HEK293 (cell line): ENCODE data around the gene EID2.
A peak's percentile ranks its signal among the peaks of the same experiment; 100 is the strongest.

Source experiments
- GLI4 ChIP-seq: fragments of 450-650 bp; formaldehyde crosslinking; IDR thresholded peaks from 2 replicates; pipeline ENCODE4 v1.5.1; 2016; ENCODE audit warnings: missing biosample characterization, missing genetic modification characterization
- HOXC10 ChIP-seq: sonication (generic); formaldehyde crosslinking; IDR thresholded peaks from 2 replicates; pipeline ENCODE4 v1.8.1; 2023; ENCODE audit warnings: mild to moderate bottlenecking, missing genetic modification reagents
- KLF16 ChIP-seq: fragments of 450-650 bp; formaldehyde crosslinking; IDR thresholded peaks from 2 replicates; pipeline ENCODE4 v1.5.1; 2017; ENCODE audit warnings: missing biosample characterization, missing genetic modification characterization
- OSR2 ChIP-seq: fragments of 450-650 bp; formaldehyde crosslinking; IDR thresholded peaks from 2 replicates; pipeline ENCODE4 v1.5.1; 2016; ENCODE audit warnings: missing biosample characterization, missing genetic modification characterization
- REPIN1 ChIP-seq: fragments of 450-650 bp; formaldehyde crosslinking; IDR thresholded peaks from 2 replicates; pipeline ENCODE4 v1.5.1; 2017; ENCODE audit warnings: missing biosample characterization, missing genetic modification characterization, low read depth
- SETDB1 ChIP-seq: IDR thresholded peaks from one replicate; pipeline ENCODE4 v1.6.1; 2017; ENCODE audit warnings: mild to moderate bottlenecking, low read length, moderate library complexity, mixed read lengths; ENCODE audit not compliant: insufficient read length
- ZEB2 ChIP-seq: fragments of 450-650 bp; formaldehyde crosslinking; IDR thresholded peaks from 2 replicates; pipeline ENCODE4 v1.5.1; 2016; ENCODE audit warnings: missing biosample characterization, missing genetic modification characterization
- ZFHX2 ChIP-seq: fragments of 450-650 bp; formaldehyde crosslinking; conservative IDR thresholded peaks from 2 replicates; pipeline ENCODE4 v1.5.1; 2016; ENCODE audit warnings: missing biosample characterization, missing genetic modification characterization
- ZFP3 ChIP-seq: fragments of 450-650 bp; formaldehyde crosslinking; IDR thresholded peaks from 2 replicates; pipeline ENCODE4 v1.5.1; 2016; ENCODE audit warnings: low read depth, missing biosample characterization, missing genetic modification characterization
- ZFP69B ChIP-seq: fragments of 450-650 bp; formaldehyde crosslinking; IDR thresholded peaks from 2 replicates; pipeline ENCODE4 v1.5.1; 2016; ENCODE audit warnings: missing biosample characterization, missing genetic modification characterization
- ZIC2 ChIP-seq: fragments of 450-650 bp; formaldehyde crosslinking; IDR thresholded peaks from 2 replicates; pipeline ENCODE4 v1.5.1; 2016; ENCODE audit warnings: missing biosample characterization, missing genetic modification characterization
- ZNF133 ChIP-seq: fragments of 450-650 bp; formaldehyde crosslinking; IDR thresholded peaks from 2 replicates; pipeline ENCODE4 v1.5.1; 2016; ENCODE audit warnings: missing biosample characterization, missing genetic modification characterization
- ZNF157 ChIP-seq: fragments of 450-650 bp; formaldehyde crosslinking; IDR thresholded peaks from 2 replicates; pipeline ENCODE4 v1.5.1; 2016; ENCODE audit warnings: missing biosample characterization, missing genetic modification characterization
- ZNF211 ChIP-seq: fragments of 450-650 bp; formaldehyde crosslinking; IDR thresholded peaks from 2 replicates; pipeline ENCODE4 v1.5.1; 2016; ENCODE audit warnings: low read depth, missing biosample characterization, missing genetic modification characterization
- ZNF223 ChIP-seq: fragments of 450-650 bp; formaldehyde crosslinking; IDR thresholded peaks from 2 replicates; pipeline ENCODE4 v1.5.1; 2016; ENCODE audit warnings: missing biosample characterization, missing genetic modification characterization
- ZNF350 ChIP-seq: fragments of 450-650 bp; formaldehyde crosslinking; IDR thresholded peaks from 2 replicates; pipeline ENCODE4 v1.5.0; 2017; ENCODE audit warnings: missing biosample characterization, mild to moderate bottlenecking, missing genetic modification characterization
- ZNF394 ChIP-seq: fragments of 450-650 bp; formaldehyde crosslinking; IDR thresholded peaks from 2 replicates; pipeline ENCODE4 v1.5.1; 2016; ENCODE audit warnings: missing biosample characterization, missing genetic modification characterization, mild to moderate bottlenecking, moderate library complexity, borderline replicate concordance
- ZNF48 ChIP-seq: fragments of 450-650 bp; formaldehyde crosslinking; IDR thresholded peaks from 2 replicates; pipeline ENCODE4 v1.5.1; 2016; ENCODE audit warnings: missing biosample characterization, missing genetic modification characterization
- ZNF530 ChIP-seq: fragments of 450-650 bp; formaldehyde crosslinking; IDR thresholded peaks from 2 replicates; pipeline ENCODE4 v1.5.1; 2016; ENCODE audit warnings: low read depth, missing biosample characterization, missing genetic modification characterization
- ZNF600 ChIP-seq: fragments of 450-650 bp; formaldehyde crosslinking; IDR thresholded peaks from 2 replicates; pipeline ENCODE4 v1.5.1; 2016; ENCODE audit warnings: missing biosample characterization, missing genetic modification characterization
- ZNF701 ChIP-seq: fragments of 450-650 bp; formaldehyde crosslinking; IDR thresholded peaks from 2 replicates; pipeline ENCODE4 v1.5.1; 2016; ENCODE audit warnings: missing biosample characterization, missing genetic modification characterization
- ZNF747 ChIP-seq: fragments of 450-650 bp; formaldehyde crosslinking; IDR thresholded peaks from 2 replicates; pipeline ENCODE4 v1.5.1; 2016; ENCODE audit warnings: missing biosample characterization, missing genetic modification characterization
- ZSCAN16 ChIP-seq: fragments of 450-650 bp; formaldehyde crosslinking; IDR thresholded peaks from 2 replicates; pipeline ENCODE4 v1.5.1; 2016; ENCODE audit warnings: missing biosample characterization, missing genetic modification characterization
- ZXDB ChIP-seq: fragments of 450-650 bp; formaldehyde crosslinking; IDR thresholded peaks from 2 replicates; pipeline ENCODE4 v1.5.1; 2016; ENCODE audit warnings: missing biosample characterization, missing genetic modification characterization
- TF ChIP-seq, protein P1 (sequence below): fragments of 450-650 bp; formaldehyde crosslinking; IDR thresholded peaks from 2 replicates; pipeline ENCODE4 v1.5.1; 2016; ENCODE audit warnings: missing biosample characterization, missing genetic modification characterization
- TF ChIP-seq, protein P2 (sequence below): fragments of 450-650 bp; IDR thresholded peaks from 2 replicates; pipeline ENCODE4 v1.5.1; 2018; ENCODE audit warnings: missing biosample characterization, mild to moderate bottlenecking, missing genetic modification characterization
- TF ChIP-seq, protein P3 (sequence below): fragments of 450-650 bp; formaldehyde crosslinking; IDR thresholded peaks from 2 replicates; pipeline ENCODE4 v1.5.1; 2016; ENCODE audit warnings: missing biosample characterization, missing genetic modification characterization
- TF ChIP-seq, protein P4 (sequence below): fragments of 450-650 bp; formaldehyde crosslinking; IDR thresholded peaks from 2 replicates; pipeline ENCODE4 v1.5.1; 2016; ENCODE audit warnings: missing biosample characterization, missing genetic modification characterization
- TF ChIP-seq, protein P5 (sequence below): fragments of 450-650 bp; formaldehyde crosslinking; IDR thresholded peaks from 2 replicates; pipeline ENCODE4 v1.5.1; 2016; ENCODE audit warnings: missing biosample characterization, missing genetic modification characterization
- TF ChIP-seq, protein P6 (sequence below): fragments of 450-650 bp; formaldehyde crosslinking; IDR thresholded peaks from 2 replicates; pipeline ENCODE4 v1.5.1; 2016; ENCODE audit warnings: missing biosample characterization, missing genetic modification characterization

The EID2 gene

DNA sequence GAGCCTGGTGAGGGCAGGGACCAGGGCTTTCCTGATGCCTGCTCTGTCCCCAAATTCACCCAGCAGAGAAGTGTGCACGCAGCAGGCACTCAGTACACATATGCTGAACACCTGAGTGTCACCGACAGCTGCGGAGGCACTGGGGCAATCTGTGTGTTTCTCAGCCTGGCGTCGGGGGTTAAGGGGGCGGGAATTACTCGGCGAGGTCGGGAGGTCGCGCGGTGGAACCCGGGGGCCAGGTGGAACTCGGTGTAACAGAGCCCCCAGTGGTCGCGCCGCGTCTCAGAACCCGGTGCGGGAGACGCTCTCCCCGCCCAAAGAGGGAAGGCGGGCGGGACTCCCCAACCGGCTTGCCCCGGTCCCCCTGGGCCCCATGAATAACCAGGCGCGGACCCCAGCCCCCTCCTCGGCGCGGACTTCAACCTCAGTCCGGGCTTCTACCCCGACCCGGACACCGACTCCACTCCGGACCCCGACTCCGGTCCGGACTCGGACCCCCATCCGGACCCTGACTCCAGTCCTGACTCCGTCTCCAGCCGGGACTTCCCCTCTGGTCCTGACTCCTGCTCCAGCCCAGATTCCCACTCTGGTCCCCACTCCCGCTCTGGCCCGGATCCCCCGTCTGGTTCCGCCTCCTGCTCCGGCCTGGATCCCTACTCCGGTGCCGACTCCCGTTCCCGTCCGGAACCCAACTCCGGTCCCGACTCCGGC lies 25.0 kb downstream of the EID2 start, which contains the start of gene SELENOV (continued):
- TF ChIP-seq, protein P1, sequence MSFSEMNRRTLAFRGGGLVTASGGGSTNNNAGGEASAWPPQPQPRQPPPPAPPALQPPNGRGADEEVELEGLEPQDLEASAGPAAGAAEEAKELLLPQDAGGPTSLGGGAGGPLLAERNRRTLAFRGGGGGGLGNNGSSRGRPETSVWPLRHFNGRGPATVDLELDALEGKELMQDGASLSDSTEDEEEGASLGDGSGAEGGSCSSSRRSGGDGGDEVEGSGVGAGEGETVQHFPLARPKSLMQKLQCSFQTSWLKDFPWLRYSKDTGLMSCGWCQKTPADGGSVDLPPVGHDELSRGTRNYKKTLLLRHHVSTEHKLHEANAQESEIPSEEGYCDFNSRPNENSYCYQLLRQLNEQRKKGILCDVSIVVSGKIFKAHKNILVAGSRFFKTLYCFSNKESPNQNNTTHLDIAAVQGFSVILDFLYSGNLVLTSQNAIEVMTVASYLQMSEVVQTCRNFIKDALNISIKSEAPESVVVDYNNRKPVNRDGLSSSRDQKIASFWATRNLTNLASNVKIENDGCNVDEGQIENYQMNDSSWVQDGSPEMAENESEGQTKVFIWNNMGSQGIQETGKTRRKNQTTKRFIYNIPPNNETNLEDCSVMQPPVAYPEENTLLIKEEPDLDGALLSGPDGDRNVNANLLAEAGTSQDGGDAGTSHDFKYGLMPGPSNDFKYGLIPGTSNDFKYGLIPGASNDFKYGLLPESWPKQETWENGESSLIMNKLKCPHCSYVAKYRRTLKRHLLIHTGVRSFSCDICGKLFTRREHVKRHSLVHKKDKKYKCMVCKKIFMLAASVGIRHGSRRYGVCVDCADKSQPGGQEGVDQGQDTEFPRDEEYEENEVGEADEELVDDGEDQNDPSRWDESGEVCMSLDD (tag by site-specific recombination) = peak; percentile 36; the same call in 1 of the 2 replicates
- peak; percentile 98 for TF ChIP-seq ZNF600 (tag by site-specific recombination)
- TF ChIP-seq, protein P2, sequence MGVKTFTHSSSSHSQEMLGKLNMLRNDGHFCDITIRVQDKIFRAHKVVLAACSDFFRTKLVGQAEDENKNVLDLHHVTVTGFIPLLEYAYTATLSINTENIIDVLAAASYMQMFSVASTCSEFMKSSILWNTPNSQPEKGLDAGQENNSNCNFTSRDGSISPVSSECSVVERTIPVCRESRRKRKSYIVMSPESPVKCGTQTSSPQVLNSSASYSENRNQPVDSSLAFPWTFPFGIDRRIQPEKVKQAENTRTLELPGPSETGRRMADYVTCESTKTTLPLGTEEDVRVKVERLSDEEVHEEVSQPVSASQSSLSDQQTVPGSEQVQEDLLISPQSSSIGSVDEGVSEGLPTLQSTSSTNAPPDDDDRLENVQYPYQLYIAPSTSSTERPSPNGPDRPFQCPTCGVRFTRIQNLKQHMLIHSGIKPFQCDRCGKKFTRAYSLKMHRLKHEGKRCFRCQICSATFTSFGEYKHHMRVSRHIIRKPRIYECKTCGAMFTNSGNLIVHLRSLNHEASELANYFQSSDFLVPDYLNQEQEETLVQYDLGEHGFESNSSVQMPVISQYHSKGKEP (tag by site-specific recombination) = no peak
- TF ChIP-seq ZNF530 = no peak
- no peak for TF ChIP-seq ZNF133
- TF ChIP-seq, protein P3, sequence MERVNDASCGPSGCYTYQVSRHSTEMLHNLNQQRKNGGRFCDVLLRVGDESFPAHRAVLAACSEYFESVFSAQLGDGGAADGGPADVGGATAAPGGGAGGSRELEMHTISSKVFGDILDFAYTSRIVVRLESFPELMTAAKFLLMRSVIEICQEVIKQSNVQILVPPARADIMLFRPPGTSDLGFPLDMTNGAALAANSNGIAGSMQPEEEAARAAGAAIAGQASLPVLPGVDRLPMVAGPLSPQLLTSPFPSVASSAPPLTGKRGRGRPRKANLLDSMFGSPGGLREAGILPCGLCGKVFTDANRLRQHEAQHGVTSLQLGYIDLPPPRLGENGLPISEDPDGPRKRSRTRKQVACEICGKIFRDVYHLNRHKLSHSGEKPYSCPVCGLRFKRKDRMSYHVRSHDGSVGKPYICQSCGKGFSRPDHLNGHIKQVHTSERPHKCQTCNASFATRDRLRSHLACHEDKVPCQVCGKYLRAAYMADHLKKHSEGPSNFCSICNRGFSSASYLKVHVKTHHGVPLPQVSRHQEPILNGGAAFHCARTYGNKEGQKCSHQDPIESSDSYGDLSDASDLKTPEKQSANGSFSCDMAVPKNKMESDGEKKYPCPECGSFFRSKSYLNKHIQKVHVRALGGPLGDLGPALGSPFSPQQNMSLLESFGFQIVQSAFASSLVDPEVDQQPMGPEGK (tag by site-specific recombination) = peak; percentile 63
- 0 out of 2 replicates have a peak, but pooled peaks have one; percentile 13 for TF ChIP-seq REPIN1 (tag by site-specific recombination)
- no peak for TF ChIP-seq SETDB1
- no peak for TF ChIP-seq ZFP3
- TF ChIP-seq ZNF48 (tag by site-specific recombination) = no peak
- peak; percentile 88 for TF ChIP-seq KLF16 (tag by site-specific recombination)
- TF ChIP-seq ZNF701 (tag by site-specific recombination) = no peak
- TF ChIP-seq, protein P4, sequence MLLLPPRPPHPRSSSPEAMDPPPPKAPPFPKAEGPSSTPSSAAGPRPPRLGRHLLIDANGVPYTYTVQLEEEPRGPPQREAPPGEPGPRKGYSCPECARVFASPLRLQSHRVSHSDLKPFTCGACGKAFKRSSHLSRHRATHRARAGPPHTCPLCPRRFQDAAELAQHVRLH (tag by site-specific recombination) = no peak
- TF ChIP-seq ZXDB (tag by site-specific recombination) = peak; percentile 28; the same call in 1 of the 2 replicates
- TF ChIP-seq HOXC10 (CRISPR knock-in tag) = no peak
- no peak for TF ChIP-seq ZNF223
- TF ChIP-seq ZSCAN16 (tag by site-specific recombination) = no peak
- TF ChIP-seq ZFP69B = 0 out of 2 replicates have a peak, but pooled peaks have one; percentile 35
- no peak for TF ChIP-seq ZFHX2
- no peak for TF ChIP-seq GLI4
- TF ChIP-seq ZNF350 (tag by site-specific recombination) = no peak
- TF ChIP-seq ZNF747 (tag by site-specific recombination) = no peak
- TF ChIP-seq, protein P5, sequence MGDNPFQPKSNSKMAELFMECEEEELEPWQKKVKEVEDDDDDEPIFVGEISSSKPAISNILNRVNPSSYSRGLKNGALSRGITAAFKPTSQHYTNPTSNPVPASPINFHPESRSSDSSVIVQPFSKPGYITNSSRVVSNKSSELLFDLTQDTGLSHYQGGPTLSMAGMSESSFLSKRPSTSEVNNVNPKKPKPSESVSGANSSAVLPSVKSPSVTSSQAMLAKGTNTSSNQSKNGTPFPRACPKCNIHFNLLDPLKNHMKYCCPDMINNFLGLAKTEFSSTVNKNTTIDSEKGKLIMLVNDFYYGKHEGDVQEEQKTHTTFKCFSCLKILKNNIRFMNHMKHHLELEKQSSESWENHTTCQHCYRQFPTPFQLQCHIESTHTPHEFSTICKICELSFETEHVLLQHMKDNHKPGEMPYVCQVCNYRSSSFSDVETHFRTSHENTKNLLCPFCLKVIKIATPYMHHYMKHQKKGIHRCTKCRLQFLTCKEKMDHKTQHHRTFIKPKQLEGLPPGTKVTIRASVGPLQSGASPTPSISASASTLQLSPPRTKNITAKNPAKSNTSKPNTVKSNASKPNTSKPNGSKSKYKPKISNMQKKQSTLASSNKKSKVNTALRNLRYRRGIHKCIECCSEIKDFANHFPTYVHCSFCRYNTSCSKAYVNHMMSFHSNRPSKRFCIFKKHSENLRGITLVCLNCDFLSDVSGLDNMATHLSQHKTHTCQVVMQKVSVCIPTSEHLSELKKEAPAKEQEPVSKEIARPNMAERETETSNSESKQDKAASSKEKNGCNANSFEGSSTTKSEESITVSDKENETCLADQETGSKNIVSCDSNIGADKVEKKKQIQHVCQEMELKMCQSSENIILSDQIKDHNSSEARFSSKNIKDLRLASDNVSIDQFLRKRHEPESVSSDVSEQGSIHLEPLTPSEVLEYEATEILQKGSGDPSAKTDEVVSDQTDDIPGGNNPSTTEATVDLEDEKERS (tag by site-specific recombination) = no peak
- no peak for TF ChIP-seq ZIC2
- TF ChIP-seq, protein P6, sequence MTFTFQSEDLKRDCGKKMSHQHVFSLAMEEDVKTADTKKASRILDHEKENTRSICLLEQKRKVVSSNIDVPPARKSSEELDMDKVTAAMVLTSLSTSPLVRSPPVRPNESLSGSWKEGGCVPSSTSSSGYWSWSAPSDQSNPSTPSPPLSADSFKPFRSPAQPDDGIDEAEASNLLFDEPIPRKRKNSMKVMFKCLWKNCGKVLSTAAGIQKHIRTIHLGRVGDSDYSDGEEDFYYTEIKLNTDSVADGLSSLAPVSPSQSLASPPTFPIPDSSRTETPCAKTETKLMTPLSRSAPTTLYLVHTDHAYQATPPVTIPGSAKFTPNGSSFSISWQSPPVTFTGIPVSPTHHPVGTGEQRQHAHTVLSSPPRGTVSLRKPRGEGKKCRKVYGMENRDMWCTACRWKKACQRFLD (tag by site-specific recombination) = no peak
- no peak for TF ChIP-seq OSR2 (tag by site-specific recombination)
- TF ChIP-seq ZNF394 (tag by site-specific recombination) = no peak; the same call in 1 of the 2 replicates
- TF ChIP-seq ZNF211 (tag by site-specific recombination) = no peak
- TF ChIP-seq ZNF157 = no peak
- peak; percentile 68; the same call in 1 of the 2 replicates for TF ChIP-seq ZEB2 (tag by site-specific recombination)
